GM12878 (cell line): Measurements from ENCODE around the gene ZNF655. TPM values are rescaled to one million over a fixed set of nuclear protein-coding genes. Genes with fewer than 3 reads are reported as not detected.

Source experiments
- ATF7 ChIP-seq: fragments of 450-650 bp; IDR thresholded peaks from 2 replicates; pipeline ENCODE4 v1.6.1; 2016; ENCODE audit warnings: low read depth, mild to moderate bottlenecking
- EP300 ChIP-seq, 2 experiments: fragments of 150-350 bp in 1 of 2; IDR thresholded peaks; 2 replicates each; pipeline ENCODE4 v1.6.1; 2011 to 2012; ENCODE audit warnings: low read depth in 2 of 2, low read length in 2 of 2, borderline replicate concordance in 1 of 2, improper control_type of control experiment in 1 of 2, inconsistent platforms in 1 of 2; ENCODE audit not compliant: control insufficient read depth in 1 of 2
- ETV6 ChIP-seq, 2 experiments: fragments of 450-650 bp in 1 of 2; IDR thresholded peaks in 1 of 2; conservative IDR thresholded peaks in 1 of 2; 2 replicates each; pipeline ENCODE4 v1.6.1; 2014; ENCODE audit warnings: antibody characterized with exemption in 1 of 2, borderline replicate concordance in 1 of 2, low read depth in 1 of 2, mild to moderate bottlenecking in 1 of 2, moderate library complexity in 1 of 2
- HDAC2 ChIP-seq: fragments of 200-600 bp; sonication (generic); IDR thresholded peaks from 2 replicates; pipeline ENCODE4 v1.6.1; 2017
- HDGF ChIP-seq: fragments of 450-650 bp; IDR thresholded peaks from 2 replicates; pipeline ENCODE4 v1.6.1; 2016; ENCODE audit warnings: antibody characterized with exemption
- MTA3 ChIP-seq: IDR thresholded peaks from 2 replicates; pipeline ENCODE4 v1.6.1; 2012; ENCODE audit warnings: low read length, inconsistent platforms, borderline replicate concordance
- MYB ChIP-seq: fragments of 150-350 bp; IDR thresholded peaks from 2 replicates; pipeline ENCODE4 v1.6.1; 2014; ENCODE audit warnings: mild to moderate bottlenecking, low read depth, low read length, borderline replicate concordance
- PAX5 ChIP-seq: IDR thresholded peaks from 2 replicates; pipeline ENCODE4 v1.6.1; 2011; ENCODE audit warnings: low read depth, low read length, borderline replicate concordance
- SREBF1 ChIP-seq: IDR thresholded peaks from 2 replicates; pipeline ENCODE4 v1.6.1; 2012; ENCODE audit warnings: mild to moderate bottlenecking, low read length
- SRF ChIP-seq, 2 experiments: IDR thresholded peaks; 2 replicates each; pipeline ENCODE4 v1.6.1; 2011; ENCODE audit warnings: low read depth in 2 of 2, low read length in 2 of 2, mild to moderate bottlenecking in 1 of 2, moderate library complexity in 1 of 2
- STAT3 ChIP-seq: IDR thresholded peaks from 2 replicates; pipeline ENCODE4 v1.6.1; 2011; ENCODE audit warnings: low read depth, low read length, improper control_type of control experiment
- TCF3 ChIP-seq: IDR thresholded peaks from 2 replicates; pipeline ENCODE4 v1.6.1; 2012; ENCODE audit warnings: low read depth, mild to moderate bottlenecking, low read length, borderline replicate concordance; ENCODE audit not compliant: insufficient read depth
- ZBTB4 ChIP-seq: fragments of 450-650 bp; formaldehyde crosslinking; IDR thresholded peaks from 2 replicates; pipeline ENCODE4 v1.4.0; 2022; ENCODE audit warnings: mild to moderate bottlenecking, moderate library complexity
- ZNF622 ChIP-seq: fragments of 450-650 bp; IDR thresholded peaks from 2 replicates; pipeline ENCODE4 v1.6.1; 2017; ENCODE audit warnings: mild to moderate bottlenecking, inconsistent platforms
- polyA plus RNA-seq, 11 experiments: library from polyadenylated mRNA; depleted of rRNA in 4 of 11; unstranded in 6 of 11; stranded (reverse) in 5 of 11; fragments of >200 nt; fragmentation: Nextera tagmentation in 4 of 11; fragmentation: Illumina TruSeq in 1 of 11; extraction: Ambion mirVana in 4 of 11; extraction: Trizol in 1 of 11; gene quantifications; 1 replicate in 1 of 11; 2 replicates in 10 of 11; pipeline versions ENCODE4 v1.2.1 to v1.2.3, GENCODE V29; 2011 to 2016; ENCODE audit warnings: inconsistent platforms in 2 of 11, missing spikeins in 2 of 11, low read depth in 1 of 11
- total RNA-seq, 4 experiments: library from RNA; depleted of rRNA in 3 of 4; stranded (reverse); fragments of >200 nt in 3 of 4; fragmentation: Illumina TruSeq in 1 of 4; extraction: Trizol in 1 of 4; gene quantifications; 2 replicates each; pipeline versions ENCODE4 v1.2.1 to v1.2.3, GENCODE V29; 2013 to 2021
- TF ChIP-seq, protein P1 (sequence below): fragments of 450-650 bp; conservative IDR thresholded peaks from 2 replicates; pipeline ENCODE4 v1.6.1; 2017; ENCODE audit warnings: mild to moderate bottlenecking, moderate library complexity
- TF ChIP-seq, protein P2 (sequence below): IDR thresholded peaks from 2 replicates; pipeline ENCODE4 v1.6.1; 2012; ENCODE audit warnings: improper control_type of control experiment, low read depth, low read length; ENCODE audit not compliant: insufficient replicate concordance
- TF ChIP-seq, protein P3 (sequence below): fragments of 450-650 bp; IDR thresholded peaks from 2 replicates; pipeline ENCODE4 v1.6.1; 2014; ENCODE audit warnings: mild to moderate bottlenecking

ZNF655 gene
- total and polyA plus RNA-seq, 10 of the 15 experiments (the other 5 are each of a cell fraction or from before 2014, with no cell fraction given): 14.5 to 107 (median 52.8) TPM

GRCh38 chr7:99558306-99559174 lies at the start of gene ZNF655 (continued):
- TF ChIP-seq, protein P1, sequence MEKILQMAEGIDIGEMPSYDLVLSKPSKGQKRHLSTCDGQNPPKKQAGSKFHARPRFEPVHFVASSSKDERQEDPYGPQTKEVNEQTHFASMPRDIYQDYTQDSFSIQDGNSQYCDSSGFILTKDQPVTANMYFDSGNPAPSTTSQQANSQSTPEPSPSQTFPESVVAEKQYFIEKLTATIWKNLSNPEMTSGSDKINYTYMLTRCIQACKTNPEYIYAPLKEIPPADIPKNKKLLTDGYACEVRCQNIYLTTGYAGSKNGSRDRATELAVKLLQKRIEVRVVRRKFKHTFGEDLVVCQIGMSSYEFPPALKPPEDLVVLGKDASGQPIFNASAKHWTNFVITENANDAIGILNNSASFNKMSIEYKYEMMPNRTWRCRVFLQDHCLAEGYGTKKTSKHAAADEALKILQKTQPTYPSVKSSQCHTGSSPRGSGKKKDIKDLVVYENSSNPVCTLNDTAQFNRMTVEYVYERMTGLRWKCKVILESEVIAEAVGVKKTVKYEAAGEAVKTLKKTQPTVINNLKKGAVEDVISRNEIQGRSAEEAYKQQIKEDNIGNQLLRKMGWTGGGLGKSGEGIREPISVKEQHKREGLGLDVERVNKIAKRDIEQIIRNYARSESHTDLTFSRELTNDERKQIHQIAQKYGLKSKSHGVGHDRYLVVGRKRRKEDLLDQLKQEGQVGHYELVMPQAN: peak; percentile 89
- TF ChIP-seq SREBF1 (peak; percentile 99), ZNF622 (no peak), ETV6 (conservative IDR thresholded peaks at IDR 0.05 in 1 of 2, IDR thresholded peaks at IDR 0.05 in 1 of 2; ENCODE audit: borderline replicate concordance in 1 of 2, low read depth in 1 of 2) (peak in 1 of 2 experiments; percentile 73; a peak in 2 of 4 replicates), EP300 (IDR thresholded peaks at IDR 0.05; ENCODE audit: borderline replicate concordance in 1 of 2, control insufficient read depth in 1 of 2, low read depth in 2 of 2, low read length in 2 of 2) (no peak), ATF7 (peak; percentile 43; the same call in 1 of the 2 replicates), PAX5 (no peak), MYB (no peak), HDAC2 (no peak), TCF3 (no peak), STAT3 (no peak), MTA3 (no peak; the same call in 1 of the 2 replicates), SRF (IDR thresholded peaks at IDR 0.05; ENCODE audit: low read depth in 2 of 2, low read length in 2 of 2) (no peak), HDGF (0 out of 2 replicates have a peak, but pooled peaks have one; percentile 65), ZBTB4 (CRISPR knock-in tag) (no peak)
- TF ChIP-seq, protein P2, sequence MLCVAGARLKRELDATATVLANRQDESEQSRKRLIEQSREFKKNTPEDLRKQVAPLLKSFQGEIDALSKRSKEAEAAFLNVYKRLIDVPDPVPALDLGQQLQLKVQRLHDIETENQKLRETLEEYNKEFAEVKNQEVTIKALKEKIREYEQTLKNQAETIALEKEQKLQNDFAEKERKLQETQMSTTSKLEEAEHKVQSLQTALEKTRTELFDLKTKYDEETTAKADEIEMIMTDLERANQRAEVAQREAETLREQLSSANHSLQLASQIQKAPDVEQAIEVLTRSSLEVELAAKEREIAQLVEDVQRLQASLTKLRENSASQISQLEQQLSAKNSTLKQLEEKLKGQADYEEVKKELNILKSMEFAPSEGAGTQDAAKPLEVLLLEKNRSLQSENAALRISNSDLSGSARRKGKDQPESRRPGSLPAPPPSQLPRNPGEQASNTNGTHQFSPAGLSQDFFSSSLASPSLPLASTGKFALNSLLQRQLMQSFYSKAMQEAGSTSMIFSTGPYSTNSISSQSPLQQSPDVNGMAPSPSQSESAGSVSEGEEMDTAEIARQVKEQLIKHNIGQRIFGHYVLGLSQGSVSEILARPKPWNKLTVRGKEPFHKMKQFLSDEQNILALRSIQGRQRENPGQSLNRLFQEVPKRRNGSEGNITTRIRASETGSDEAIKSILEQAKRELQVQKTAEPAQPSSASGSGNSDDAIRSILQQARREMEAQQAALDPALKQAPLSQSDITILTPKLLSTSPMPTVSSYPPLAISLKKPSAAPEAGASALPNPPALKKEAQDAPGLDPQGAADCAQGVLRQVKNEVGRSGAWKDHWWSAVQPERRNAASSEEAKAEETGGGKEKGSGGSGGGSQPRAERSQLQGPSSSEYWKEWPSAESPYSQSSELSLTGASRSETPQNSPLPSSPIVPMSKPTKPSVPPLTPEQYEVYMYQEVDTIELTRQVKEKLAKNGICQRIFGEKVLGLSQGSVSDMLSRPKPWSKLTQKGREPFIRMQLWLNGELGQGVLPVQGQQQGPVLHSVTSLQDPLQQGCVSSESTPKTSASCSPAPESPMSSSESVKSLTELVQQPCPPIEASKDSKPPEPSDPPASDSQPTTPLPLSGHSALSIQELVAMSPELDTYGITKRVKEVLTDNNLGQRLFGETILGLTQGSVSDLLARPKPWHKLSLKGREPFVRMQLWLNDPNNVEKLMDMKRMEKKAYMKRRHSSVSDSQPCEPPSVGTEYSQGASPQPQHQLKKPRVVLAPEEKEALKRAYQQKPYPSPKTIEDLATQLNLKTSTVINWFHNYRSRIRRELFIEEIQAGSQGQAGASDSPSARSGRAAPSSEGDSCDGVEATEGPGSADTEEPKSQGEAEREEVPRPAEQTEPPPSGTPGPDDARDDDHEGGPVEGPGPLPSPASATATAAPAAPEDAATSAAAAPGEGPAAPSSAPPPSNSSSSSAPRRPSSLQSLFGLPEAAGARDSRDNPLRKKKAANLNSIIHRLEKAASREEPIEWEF: no peak
- TF ChIP-seq, protein P3, sequence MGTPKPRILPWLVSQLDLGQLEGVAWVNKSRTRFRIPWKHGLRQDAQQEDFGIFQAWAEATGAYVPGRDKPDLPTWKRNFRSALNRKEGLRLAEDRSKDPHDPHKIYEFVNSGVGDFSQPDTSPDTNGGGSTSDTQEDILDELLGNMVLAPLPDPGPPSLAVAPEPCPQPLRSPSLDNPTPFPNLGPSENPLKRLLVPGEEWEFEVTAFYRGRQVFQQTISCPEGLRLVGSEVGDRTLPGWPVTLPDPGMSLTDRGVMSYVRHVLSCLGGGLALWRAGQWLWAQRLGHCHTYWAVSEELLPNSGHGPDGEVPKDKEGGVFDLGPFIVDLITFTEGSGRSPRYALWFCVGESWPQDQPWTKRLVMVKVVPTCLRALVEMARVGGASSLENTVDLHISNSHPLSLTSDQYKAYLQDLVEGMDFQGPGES: peak; percentile 55; the same call in 1 of the 2 replicates
